Stimulated activated CD4-positive, alpha-beta T cell treated with anti-CD3 and anti-CD28 coated beads, TNF-alpha, amount 100 ng/mL, for 48 hours (primary cell): ENCODE data around the gene NLK.
"Not testable (repeated sequence)": the region's sequence is repeated elsewhere in the genome, so short reads cannot be mapped to it uniquely, and the experiment has no call there.

ENCODE experiments used
- DNase-seq, 3 donors: peaks; one replicate each; pipeline ENCODE4 v3.0.0-alpha.2; 2020; ENCODE audit warnings: low read depth in 3 of 3

Gene NLK

DNA sequence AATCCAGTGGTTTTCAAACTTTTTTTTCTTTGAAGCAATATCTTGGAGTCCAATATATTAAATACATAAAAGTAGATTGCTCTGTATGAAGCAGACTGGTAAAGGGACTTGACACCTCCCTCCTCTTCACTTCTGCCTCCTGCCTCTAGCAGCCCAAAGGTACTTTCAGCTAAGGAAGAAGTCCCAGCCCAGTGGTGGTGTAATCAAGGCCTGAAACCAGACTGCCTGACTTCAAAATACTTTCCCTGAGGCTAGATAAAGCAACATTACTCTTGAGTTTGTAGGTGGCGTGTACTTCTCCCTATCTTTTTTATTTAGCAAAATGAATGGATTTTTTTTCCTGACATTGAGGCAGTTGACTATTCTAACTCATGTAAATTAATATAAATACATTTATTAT is 154.2 kb downstream of the NLK start:
- no peak for DNase-seq

DNA sequence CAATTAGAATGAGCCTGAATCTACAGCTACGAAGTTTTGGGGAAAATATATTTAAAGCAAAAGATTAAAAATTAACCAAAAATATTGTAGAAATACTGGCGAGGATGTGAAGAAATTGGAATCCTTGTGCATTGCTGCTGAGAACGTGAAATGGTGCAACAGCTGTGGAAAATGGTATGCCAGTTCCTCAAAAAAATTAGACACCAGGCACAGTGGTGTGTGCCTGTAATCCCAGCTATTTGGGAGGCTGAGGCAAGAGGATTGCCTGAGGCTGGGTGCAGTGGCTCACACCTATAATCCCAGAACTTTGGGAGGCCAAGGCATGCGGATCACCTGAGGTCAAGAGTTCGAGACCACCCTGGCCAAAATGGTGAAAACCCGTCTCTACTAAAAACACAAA is 156.6 kb downstream of the NLK start:
- no peak for DNase-seq

DNA sequence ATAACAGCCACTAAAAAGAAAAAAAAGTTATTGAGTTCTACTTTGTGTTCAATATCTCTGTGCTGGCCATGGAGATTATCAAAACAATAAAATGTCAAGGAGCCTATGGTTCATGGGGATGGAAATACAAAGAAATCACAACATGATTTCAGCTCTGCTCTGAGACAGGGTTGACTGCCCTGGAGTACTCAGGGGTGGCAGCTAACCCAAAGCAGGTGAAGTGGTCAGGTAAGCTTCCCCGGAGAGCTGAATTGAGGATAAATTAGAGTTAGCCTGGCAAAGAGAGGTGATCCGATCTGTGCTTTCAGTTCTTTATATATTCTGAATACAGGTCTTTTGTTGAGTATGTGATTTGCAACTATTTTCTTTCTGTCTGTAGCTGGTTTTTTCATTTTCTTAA is 157.3 kb downstream of the NLK start:
- no peak for DNase-seq

DNA sequence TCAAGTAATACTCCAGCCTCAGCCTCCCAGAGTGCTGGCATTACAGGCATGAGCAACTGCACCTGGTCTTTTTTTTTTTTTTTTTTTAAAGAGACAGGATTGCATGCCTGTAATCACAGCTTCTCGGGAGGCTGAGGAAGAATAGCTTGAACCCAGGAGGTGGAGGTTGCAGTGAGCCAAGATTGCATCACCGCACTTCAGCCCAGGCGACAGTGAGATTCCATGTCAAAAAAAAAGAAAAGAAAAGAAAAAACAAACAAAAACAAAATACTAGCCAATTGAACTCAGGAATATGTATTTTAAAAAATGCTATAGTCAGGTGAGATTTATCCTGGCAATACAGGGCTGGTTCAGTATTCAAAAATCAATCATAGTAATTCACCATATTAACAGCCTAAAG is 158.8 kb downstream of the NLK start:
- DNase-seq, result no peak

DNA sequence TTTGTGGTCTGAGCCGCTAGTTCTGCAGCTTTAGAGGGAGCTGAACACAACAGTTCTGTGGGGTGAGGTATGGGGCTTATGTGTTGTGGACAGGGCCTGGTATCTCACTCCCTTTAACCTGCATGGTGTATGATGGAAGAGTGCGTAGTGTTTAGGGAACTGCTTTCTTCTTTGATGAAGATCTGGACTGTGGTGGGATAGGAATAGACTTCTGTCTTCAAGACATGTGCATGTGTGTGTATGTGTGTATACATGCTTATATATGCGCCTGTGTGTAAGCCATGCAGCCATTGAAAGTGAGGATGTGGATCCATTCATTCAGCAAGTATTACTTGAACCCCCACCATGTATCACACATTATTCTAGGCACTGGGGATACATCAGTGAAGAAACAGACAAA is 161.8 kb downstream of the NLK start:
- DNase-seq, result no peak

DNA sequence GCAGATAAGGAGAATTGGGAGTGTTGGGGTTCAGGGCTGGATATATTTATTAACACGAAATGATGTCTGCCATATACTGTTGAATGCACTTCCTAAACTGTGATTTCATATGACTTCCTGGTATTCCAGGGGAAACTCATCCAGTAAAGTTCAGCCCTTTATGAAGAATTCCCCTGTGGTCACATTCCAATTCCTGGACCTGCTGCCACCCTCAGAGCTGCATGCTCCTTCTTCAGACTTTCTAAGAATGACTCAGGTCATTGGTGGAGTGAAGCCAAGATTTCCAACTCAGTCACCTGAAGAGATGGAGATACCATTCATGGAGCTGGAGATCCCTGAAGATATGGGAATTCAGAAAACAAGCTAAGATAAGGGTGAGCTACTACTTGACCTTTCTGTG is 162.3 kb downstream of the NLK start:
- no peak for DNase-seq

DNA sequence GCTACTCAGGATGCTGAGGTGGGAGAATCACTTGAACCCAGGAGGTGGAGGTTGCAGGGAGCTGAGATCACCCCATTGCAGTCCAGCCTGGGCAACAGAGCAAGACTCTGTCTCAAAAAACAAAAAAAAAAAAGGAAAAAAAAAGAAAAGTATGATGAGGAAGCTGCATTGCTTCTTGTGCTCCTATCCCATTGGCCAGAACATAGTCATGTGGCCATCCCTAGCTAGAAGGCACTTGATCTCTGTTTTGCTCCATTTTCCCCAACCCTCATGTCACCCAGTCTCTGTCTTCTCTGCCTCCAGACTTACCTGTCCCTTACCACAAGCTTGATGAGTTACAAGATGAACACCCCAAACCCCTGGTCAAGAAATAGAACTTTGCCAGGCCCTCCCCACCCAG is 163.8 kb downstream of the NLK start:
- no peak for DNase-seq

DNA sequence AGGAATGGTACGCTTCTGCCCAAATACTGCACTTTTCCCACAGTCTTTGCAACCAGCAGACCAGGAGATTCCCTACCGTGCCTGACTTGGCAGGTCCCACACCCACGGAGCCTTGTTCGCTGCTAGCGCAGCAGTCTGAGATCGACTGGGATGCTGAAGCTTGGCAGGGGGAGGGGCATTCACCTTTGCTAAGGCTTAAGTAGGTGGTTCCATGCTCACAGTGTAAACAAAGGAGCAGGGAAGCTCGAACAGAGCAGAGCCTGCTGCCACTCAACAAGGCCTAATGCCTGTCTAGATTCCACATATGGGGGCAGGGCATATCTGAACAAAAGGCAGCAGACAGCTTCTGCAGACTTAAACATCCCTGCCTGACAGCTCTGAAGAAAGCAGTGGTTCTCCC is 169.3 kb downstream of the NLK start:
- no peak for DNase-seq

DNA sequence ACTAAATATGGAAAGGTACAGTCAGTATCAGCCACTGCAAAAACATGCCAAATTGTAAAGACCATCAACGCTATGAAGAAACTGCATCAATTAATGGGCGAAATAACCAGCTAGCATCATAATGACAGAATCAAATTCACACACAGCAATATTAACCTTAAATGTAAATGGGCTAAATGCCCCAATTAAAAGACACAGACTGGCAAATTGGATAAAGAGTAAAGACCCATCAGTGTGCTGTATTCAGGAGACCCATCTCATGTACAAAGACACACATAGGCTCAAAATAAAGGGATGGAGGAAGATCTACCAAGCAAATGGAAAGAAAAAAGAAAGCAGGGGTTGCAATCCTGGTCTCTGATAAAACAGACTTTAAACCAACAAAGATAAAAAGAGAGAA is 171.1 kb downstream of the NLK start:
- DNase-seq, result not testable (repeated sequence)

DNA sequence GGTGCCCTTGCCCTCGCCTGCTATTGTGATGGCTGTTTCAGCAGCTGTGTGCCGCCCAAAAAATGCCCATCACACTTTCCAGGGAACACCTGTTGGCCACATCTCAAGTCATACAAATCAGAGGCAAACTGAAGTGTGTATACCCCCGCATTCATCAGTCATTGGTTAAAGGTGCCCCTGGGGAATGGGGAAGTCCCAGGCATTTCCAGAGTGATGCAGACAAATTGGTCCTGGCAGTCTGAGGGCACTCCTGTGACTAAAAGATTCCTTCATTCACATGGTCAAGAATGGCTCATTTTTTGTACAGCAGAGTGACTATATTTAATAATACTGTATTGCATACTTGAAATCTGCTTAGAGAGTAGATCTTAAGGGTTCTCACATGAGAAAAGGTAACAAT is 173.6 kb downstream of the NLK start:
- DNase-seq, result no peak

DNA sequence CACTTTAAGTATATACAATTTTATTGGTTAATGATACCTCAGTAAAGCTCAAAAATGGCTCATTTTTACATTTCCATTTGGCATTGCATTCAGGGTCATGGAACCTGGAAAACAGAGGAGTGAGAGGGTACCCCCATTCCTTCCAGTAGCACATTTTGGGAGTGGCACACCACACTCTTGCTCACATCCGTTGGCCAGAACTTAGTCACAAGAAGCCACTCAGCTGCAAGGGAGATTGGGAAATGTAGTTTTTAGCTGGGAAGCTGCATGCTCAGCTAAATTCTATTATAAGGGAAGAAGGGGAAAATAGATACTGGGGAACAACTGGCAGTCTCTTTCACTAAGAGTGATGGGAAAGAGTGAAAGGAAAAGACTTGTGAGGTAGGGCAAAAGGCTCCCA is 174.1 kb downstream of the NLK start:
- DNase-seq, result no peak

DNA sequence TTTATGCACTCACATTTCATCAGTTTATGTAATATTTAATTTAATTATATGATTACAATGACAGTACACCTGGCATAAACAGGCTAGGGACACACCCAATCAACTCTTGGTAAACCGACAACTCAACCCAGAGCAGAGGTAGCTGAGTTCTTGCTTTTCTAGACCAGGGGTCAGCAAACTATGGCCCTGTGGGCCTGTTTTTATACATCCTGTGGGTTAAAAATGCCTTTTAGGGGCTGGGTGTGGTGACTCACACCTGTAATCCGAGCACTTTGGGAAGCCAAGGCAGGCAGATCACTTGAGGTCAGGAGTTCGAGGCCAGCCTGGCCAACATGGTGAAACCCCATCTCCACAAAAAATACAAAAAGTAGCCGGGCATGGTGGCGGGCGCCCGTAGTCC is 177.3 kb downstream of the NLK start:
- DNase-seq, result no peak

DNA sequence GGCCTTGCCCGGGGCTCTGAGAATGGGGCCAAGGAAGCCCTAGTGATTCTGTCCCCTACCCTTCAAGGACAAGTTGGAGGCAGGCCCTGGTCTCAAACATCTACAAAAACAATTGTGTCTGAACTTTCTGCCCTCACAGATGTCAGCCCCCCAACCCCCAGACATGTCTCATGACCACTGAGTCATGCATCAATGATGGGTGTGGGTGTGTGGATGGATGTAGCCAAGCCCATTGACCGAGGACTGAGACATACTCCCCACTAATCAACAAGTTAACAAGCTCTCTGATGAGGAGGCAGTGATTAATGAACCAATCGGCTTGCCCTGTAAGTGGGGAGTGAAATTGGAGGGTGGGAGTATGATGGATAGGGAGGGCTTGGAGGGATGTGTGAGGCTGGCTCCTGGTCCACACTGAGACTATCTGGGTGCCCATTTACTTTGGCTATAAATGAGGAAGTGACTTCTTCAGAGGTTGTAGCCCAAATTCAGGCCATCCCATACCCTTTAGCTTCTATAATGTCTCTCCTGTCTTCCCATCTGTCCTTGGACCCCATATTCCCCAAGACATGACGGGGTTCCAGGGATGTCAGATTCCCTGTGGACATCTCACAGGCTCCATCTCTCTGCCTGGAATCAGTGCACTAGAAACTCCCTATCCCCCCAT is 179.4 kb downstream of the NLK start:
- DNase-seq, result no peak

DNA sequence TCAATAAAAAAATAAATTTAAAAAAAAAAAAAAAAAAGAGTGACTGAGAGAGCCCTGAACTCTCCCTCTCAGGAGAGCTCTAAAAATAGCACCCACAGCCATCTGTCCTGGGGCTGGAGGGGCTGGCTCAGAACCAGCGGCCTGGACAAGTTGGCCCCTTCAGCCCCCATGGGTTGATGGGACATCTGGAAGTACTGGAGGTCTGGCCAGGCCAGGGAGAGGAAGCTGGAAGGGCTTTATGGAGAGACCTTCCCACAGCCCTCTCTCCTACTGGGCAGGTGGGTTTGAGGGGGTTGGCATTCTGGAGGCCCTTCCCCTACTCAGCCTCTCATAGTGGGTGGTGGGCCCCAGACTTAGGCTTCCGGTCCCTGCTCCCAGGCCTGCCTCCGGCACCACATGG is 182.8 kb downstream of the NLK start:
- DNase-seq, result no peak

DNA sequence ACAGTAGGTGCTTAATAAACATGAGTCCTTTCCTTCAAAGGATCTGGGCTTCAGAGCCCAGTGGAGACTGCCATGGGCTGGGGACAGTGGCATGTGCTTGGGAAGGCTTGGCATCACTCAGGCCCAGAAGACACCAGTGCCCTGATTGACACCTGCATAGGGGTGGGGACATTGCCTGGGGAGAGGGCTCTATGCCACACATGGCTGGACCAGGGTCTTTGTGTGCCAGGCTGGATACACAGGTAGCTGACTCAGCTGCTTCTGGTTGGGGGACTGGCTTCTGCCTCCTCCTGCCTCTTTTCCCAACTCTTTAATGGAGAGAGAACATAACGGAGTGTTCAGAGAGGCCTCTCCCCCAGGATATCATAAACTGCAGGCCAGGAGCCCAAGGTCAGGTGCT is 183.4 kb downstream of the NLK start:
- DNase-seq, result no peak

DNA sequence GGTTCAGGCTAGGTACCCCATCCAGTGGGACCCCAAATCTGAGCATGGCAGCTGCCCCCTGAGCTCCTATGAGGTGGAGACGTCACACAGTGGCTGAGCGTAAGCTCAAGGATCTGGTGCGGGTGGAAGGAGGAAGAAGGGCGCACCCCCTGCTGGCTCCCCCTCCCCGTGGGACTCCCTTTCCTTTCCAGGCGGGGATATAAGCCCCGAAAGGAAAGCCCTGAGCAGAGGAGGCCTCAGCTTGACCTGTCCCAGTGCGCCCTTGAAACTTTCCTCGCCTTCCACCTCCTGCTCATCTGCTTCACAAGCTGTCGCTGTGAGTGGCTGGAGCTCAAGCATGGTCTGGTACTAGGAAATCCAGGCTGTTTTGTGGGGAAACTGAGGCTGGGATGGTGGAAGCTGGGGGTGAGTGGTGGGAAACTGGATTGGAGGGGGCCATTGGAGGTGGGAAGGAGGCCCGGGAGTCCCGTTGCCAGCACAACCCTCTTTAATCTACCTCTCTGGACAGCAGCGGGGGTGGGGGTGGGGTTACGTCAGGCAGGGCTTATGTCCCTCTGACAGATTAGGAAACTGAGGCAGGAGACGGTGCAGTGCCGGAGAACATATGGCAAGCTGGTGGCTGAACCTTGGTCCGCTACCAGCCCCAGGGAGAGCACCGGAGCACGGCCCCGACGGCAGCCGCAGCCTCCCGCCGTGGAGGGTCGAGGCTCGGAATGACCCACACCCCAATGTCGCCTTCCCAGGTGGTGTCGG is 184.3 kb downstream of the NLK start:
- DNase-seq, result no peak

DNA sequence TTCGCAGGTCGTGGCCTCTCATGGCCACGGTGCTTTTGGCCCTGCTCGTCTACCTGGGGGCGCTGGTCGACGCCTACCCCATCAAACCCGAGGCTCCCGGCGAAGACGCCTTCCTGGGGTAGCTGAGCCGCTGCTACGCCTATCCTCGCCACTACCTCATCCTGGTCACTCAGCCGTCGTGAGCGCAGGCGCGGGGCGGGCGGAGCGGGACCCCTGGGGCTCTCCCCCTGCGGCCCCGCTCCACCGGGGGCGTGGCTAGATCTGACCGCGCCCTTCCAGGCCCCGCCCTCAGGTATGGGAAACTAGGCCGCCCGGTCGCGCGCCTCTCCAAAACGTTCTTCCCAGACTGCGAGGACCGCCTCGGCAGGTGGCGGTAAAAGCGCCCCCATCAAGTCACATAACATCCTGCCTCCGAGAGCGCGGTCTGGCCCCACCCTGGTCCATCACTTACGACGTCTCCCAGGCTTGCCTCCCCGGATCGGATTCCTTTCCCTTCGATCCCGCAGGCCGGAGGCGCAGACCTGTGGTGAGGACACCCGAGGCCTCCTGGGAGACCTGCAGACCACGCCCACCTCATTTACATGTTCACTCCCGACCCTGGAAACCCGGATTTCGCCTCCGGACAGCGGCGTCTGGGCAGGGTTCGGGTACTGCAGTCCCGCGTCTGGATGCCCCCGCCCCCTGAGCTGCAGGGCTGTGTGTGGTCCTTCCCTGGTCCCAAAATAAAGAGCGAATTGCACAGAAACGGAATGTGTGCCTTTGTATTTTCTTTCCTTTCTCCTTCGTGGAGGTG is 185.0 kb downstream of the NLK start:
- DNase-seq, result no peak

DNA sequence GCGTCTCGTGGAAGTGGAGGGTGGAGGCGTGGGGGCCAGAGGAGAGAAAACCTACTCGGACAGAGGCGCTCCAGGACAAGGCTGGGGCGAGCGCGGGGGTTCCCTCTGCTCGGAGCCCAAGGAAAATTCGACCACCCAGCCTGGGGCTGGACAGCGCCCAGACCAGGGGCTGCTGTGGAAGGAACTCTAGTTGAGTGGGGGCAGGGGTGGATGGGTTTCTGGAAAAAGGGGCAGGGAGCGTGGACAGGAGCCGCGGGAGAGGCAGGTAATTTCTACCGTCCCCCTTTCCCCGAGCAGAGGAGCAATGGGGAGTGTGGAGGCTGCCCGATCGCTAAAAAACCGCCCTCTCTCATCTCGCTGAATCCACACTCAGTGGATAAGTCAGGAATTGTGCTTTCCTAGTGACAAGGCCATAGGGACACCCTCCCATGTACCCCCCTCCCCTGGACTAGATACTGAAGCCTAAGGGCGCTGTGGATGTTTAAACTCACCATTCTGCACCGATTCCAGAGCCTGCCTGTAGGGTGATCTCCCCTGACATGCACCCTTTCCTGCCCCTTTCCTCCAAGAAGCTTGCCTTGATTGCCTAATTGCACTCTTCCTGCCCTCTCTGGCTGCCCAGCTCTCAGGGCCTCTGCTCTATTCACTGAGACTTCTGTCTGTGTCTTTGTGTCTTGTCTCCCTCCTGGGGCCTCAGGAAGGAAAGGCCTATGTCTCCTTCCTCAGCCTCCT is 185.8 kb downstream of the NLK start:
- DNase-seq, result no peak

DNA sequence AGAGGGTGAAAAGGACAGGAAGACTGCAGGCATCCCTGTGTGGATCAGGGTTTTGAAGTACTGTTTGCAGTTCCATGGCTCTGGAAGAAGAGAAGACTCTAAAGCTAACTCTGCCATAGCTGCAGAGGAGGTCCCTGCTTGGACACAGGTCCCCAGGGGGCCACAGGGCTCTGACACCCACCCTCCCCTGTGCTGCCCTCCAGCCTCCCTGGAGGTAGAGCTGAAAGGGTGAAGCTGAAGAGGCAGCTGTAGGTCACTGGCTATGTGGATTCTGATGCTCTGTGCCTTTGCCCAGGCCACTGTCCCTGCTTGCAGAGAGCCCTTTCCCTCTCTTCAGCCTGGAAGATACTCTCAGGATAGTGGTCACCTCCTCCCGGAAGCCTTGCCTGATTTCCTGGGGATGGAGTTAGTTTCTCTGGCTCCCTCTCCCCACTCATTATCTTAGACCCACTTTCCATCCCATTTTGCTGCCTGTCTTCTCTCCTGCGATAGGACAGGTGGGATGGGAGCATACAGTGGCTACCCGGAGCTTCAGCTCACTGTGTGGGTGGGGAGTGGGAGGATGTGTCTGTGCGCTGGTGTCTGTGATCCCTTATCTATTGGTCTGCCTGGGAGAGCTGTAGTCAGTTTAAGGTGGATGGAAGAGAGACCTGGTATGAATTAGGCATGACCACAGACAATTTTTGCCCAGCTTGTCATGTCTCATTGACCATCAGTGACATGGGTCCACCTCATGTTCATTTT is 186.7 kb downstream of the NLK start:
- no peak for DNase-seq

DNA sequence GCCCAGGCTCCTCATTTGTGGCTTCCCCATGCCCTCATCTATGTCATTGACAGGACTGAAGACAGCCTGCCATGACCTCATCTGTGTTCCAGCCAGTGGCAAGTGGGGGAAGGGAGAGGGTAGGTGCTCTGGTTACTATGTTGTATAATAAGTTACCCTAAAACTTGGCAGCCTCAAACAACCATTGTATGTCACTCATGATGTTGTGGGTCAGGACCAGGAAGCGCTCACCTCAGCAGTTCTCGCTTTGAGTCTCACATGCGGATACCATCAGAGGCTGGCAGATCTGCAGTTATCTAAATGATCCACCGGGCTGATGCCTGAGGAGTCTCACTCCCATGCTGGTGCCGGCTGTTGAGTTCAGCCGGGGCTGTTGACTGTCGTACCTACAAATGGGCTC is 187.5 kb downstream of the NLK start:
- no peak for DNase-seq

DNA sequence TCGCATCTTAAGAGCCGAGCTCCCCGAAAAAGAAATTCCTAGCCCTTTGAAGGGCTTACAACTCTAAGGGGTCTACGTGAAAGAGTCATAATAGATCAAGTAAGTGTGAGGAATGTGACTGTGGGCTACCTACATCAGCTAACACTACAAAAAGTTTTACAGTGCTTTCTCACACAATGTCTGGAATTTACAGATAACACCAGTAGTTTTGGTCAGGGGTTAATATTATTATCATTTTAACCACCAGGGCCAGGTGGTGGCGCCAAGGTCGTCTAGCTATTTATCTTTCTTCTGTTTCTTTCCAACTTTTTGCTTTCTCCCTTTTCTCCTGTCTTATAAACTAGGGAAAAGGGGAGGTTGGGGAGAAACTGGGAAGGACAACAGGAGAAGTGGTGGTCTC is 188.1 kb downstream of the NLK start:
- not testable (repeated sequence) for DNase-seq

DNA sequence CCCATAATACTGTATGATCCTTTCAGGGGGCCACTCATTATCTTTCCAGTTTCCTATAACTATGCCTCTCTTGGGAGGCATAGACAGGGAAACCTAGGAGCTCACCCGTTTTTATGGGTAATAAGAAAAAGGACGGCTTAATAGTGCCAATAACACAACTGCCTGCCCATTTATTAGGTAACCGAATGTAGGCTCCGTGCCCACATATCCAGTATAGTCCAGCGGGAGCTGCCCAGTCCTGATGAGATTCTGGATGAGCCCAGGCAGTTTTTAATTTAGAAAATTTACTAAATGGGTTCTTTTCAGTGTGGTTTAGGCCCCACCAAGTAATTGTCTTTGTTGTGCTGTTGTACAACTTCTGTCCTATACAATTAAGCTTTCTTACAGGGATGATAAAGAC is 189.1 kb downstream of the NLK start:
- DNase-seq, result not testable (repeated sequence)
